GM23248 (cell line): ENCODE measurements around the gene SULT1C4.

Experiments used
- EZH2 ChIP-seq: fragments of 200-600 bp; sonication (generic); IDR thresholded peaks from 2 replicates; pipeline ENCODE4 v1.6.1; 2018; ENCODE audit warnings: antibody characterized with exemption, mild to moderate bottlenecking; ENCODE audit not compliant: insufficient read depth, poor library complexity, severe bottlenecking
- EZH2phosphoT487 ChIP-seq: fragments of 200-600 bp; sonication (generic); IDR thresholded peaks from 2 replicates; pipeline ENCODE4 v1.6.1; 2018; ENCODE audit warnings: antibody characterized with exemption, moderate library complexity, mild to moderate bottlenecking, low read depth; ENCODE audit not compliant: insufficient read depth

DNA sequence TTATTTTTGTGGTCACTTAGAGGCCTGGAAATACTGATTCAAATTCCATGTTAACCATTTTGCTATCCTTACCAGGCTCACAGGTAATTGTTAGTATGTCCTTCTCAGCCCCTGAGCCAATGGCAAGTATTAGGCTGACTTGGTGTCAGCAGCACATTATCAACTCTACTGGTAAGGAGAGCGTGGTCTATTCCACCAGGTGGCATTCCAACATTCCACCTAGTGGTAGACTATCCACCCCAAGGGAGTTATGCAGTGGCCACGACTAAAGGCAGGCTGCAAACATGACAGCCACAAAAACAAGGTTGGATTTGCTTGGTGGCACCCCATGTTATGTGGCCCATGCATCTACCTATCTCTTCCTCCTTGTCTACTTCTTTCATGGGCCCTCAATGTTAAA lies 39.5 kb downstream of the SULT1C4 start:
- TF ChIP-seq EZH2, result no peak
- no peak for TF ChIP-seq EZH2phosphoT487
